ENCODE data around the gene MAP4K2. TPM values are rescaled to one million over a fixed set of nuclear protein-coding genes. Genes with fewer than 3 reads are reported as not detected.

The MAP4K2 gene
- total and polyA plus RNA-seq, 2 of the 8 experiments (the other 6 are each of a cell fraction or from before 2014, with no cell fraction given) = 20.1 to 20.7 TPM

GRCh38 chr11:64787526-64788320 lies 15.3 kb downstream of the MAP4K2 start:
- Histone ChIP-seq H2BK15ac (ENCODE audit: low read length) (0 out of 2 replicates have a peak overlapping the region, but pooled peaks have one; percentile 77), H2BK5ac (ENCODE audit: low read depth, low read length) (peak overlapping the region; percentile 32; the same call in 1 of the 2 replicates), H3K36me3 (ENCODE audit: control insufficient read depth in 2 of 4, insufficient read depth in 4 of 4, low read length in 3 of 4) (no peaks in the 10 kb centered on the region), H3K23me2 (ENCODE audit: low read depth, low read length) (no peaks in the 10 kb centered on the region), H2BK20ac (ENCODE audit: low read length) (no peak overlapping the region), H2BK12ac (ENCODE audit: low read depth, low read length) (0 out of 2 replicates have a peak overlapping the region, but pooled peaks have one; percentile 44), H2AFZ (ENCODE audit: low read length) (no peak overlapping the region), H3K9me3 (ENCODE audit: insufficient read depth in 2 of 2, low read depth in 1 of 2, low read length in 1 of 2) (no peaks in the 10 kb centered on the region), H4K91ac (replicated peaks; ENCODE audit: insufficient read length, low read length) (no peak overlapping the region), H3K4me3 (ENCODE audit: extremely low read depth in 1 of 4, insufficient read depth in 2 of 4, low read depth in 3 of 4, low read length in 4 of 4) (no peak overlapping the region), H3K79me1 (ENCODE audit: low read depth, low read length) (no peaks in the 10 kb centered on the region), H4K5ac (ENCODE audit: insufficient read length, low read depth, low read length) (no peak overlapping the region), H3K4me2 (ENCODE audit: insufficient read depth in 1 of 2, low read depth in 2 of 2, low read length in 2 of 2) (no peak overlapping the region), H3K27me3 (replicated peaks in 1 of 4; ENCODE audit: control insufficient read depth in 3 of 4, extremely low read depth in 1 of 4, insufficient read depth in 3 of 4, low read length in 3 of 4) (no peaks in the 10 kb centered on the region), H3K9ac (replicated peaks in 1 of 4; ENCODE audit: extremely low read depth in 1 of 4, low read depth in 3 of 4, low read length in 3 of 4) (no peak overlapping the region), H3K56ac (replicated peaks; ENCODE audit: insufficient read length, low read depth, low read length) (no peak overlapping the region), H4K20me1 (replicated peaks in 1 of 2; ENCODE audit: control insufficient read depth in 1 of 2, insufficient read depth in 2 of 2, low read length in 2 of 2) (peaks cover 0 to 3% of the 10 kb centered on the region in 2 experiments), H3K23ac (ENCODE audit: insufficient read length) (no peak overlapping the region), H2AK5ac (ENCODE audit: low read depth, low read length) (no peak overlapping the region), H3K18ac (ENCODE audit: extremely low read depth, low read length) (no peak overlapping the region), H3K4ac (replicated peaks; ENCODE audit: insufficient read length, low read depth, low read length) (no peak overlapping the region), H4K8ac (ENCODE audit: extremely low read depth, insufficient read depth, low read length) (peak overlapping the region; percentile 82; the same call in 1 of the 2 replicates), H3K14ac (ENCODE audit: insufficient read length) (no peak overlapping the region), H3K27ac (ENCODE audit: low read depth, low read length) (no peak overlapping the region), H3K79me2 (ENCODE audit: control insufficient read depth in 1 of 2, insufficient read depth in 2 of 2, low read length in 2 of 2) (no peaks in the 10 kb centered on the region), H2BK120ac (replicated peaks; ENCODE audit: low read depth, low read length) (no peak overlapping the region), H3K4me1 (replicated peaks in 1 of 4; ENCODE audit: control insufficient read depth in 3 of 4, insufficient read depth in 4 of 4, low read length in 3 of 4) (no peaks in the 10 kb centered on the region)
- ChIA-PET POLR2A (ENCODE audit: partially characterized antibody) (interaction anchor here (0.9 to 1.8 kb wide), 4 partner anchors 9 to 18 kb away, joined by 3 to 4 read pairs (median 4); partner anchors contain the start of gene SF1), CTCF (ENCODE audit: partially characterized antibody) (interaction anchor here (0.7 to 5.2 kb wide), 15 partner anchors 9 to 322 kb away, joined by 3 to 31 read pairs (median 3); partner anchors contain the start of genes CDC42BPG, MEN1 and SF1)
- DNase-seq (ENCODE audit: low read depth in 1 of 2, low spot score in 2 of 2) (peak in 1 of 2 experiments; percentile 89), FAIRE-seq (peak; percentile 48)
- 52% methylated on average over 15 of the region's 15 CpGs; no CpG with 5 or more reads in 1 of the 2 experiments for WGBS, 2 experiments (ENCODE audit: extremely low coverage in 1 of 2, insufficient coverage in 1 of 2, insufficient read length in 1 of 2, insufficient replicate concordance in 2 of 2, low coverage in 1 of 2, low lambda C conversion rate in 2 of 2, missing lambda C conversion rate in 1 of 2)
- peak; percentile 73 to 82 for TF ChIP-seq RAD21 (IDR thresholded peaks at IDR 0.05 in 1 of 2, conservative IDR thresholded peaks at IDR 0.05 in 1 of 2; ENCODE audit: low read depth in 2 of 2, low read length in 2 of 2)
- peak; percentile 60; the same call in 1 of the 2 replicates for TF ChIP-seq GABPA (IDR thresholded peaks at IDR 0.05; ENCODE audit: borderline replicate concordance, insufficient read depth, low read length)
- 0 out of 2 replicates have a peak, but pooled peaks have one; percentile 23 for TF ChIP-seq YY1 (IDR thresholded peaks at IDR 0.05; ENCODE audit: low read depth, low read length)
- TF ChIP-seq TAF1 (IDR thresholded peaks at IDR 0.05; ENCODE audit: low read depth, low read length) = 0 out of 2 replicates have a peak, but pooled peaks have one; percentile 30
- TF ChIP-seq CTCF (IDR thresholded peaks at IDR 0.05; ENCODE audit: control extremely low read depth in 1 of 3, insufficient read depth in 1 of 3, low read depth in 1 of 3, low read length in 3 of 3) = peak; percentile 87 to 91 (median 90)
- TF ChIP-seq, protein P1, sequence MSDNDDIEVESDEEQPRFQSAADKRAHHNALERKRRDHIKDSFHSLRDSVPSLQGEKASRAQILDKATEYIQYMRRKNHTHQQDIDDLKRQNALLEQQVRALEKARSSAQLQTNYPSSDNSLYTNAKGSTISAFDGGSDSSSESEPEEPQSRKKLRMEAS (IDR thresholded peaks at IDR 0.05) = no peak
- no peak for TF ChIP-seq RNF2 (IDR thresholded peaks at IDR 0.05; ENCODE audit: borderline replicate concordance, low read depth, low read length, missing control alignments, poor library complexity, severe bottlenecking)

Measured in H1 (cell line).